ENCODE measurements around the gene RAB36. TPM values are rescaled to one million over a fixed set of nuclear protein-coding genes. Genes with fewer than 3 reads are reported as not detected.

RAB36 gene
- total RNA-seq, 4 donors from 2014 or later: 1.0 to 2.5 (median 1.7) TPM; not detected in 1

DNA sequence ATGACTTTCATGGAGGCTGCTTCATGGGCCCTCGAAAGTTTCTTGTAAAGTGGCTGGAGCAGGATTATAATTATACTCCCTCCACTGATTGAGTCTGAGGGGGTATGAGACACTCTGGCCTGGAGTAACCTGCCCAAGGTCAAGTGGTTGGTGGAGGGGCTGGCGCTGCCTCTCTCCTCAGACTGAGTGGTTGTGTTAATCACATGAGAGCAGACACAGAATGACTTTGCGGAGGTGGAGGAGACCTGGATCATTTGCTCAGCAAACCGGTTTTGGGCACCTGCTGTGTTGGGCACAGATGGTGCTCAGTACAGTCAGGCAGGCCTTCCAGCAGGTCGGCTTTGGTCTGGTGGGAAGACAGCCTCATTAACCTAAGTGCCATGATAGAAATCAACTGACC lies 46.9 kb downstream of the RAB36 start:
- H3K36me3 ChIP-seq: no peaks in the 10 kb centered on the region
- H3K27me3 ChIP-seq: no peaks in the 10 kb centered on the region
- no peaks in the 10 kb centered on the region for H3K9me3 ChIP-seq
- H3K27ac ChIP-seq: no peak overlapping the region
- no peaks in the 10 kb centered on the region for H3K4me1 ChIP-seq
- no peak overlapping the region for H3K4me3 ChIP-seq
- no peak for DNase-seq
- TF ChIP-seq POLR2A (IDR thresholded peaks at IDR 0.05): no peak
- TF ChIP-seq CTCF (IDR thresholded peaks at IDR 0.05): no peak

DNA sequence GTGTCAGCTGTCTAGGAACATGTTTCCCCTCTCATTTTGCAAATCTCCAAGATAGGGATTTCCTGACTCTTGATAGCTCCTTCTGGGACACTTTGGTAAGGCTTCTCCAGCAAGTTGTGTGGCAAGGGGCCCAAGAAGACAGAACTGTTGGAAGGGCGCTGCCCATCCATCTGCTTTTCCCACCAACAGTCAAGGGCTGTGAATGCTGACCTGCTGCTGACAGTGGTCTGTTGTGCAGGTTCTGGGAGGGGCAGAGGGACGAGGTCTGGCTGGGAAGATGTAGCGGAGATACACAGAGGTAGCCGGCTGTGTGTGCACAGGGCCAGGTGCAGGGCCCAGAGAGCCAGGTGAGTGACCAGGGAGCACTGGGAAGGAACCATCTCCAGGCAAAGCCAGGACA lies 47.3 kb downstream of the RAB36 start:
- Histone ChIP-seq H3K27me3 (no peaks in the 10 kb centered on the region), H3K9me3 (no peaks in the 10 kb centered on the region), H3K4me3 (no peak overlapping the region), H3K27ac (no peak overlapping the region), H3K4me1 (no peaks in the 10 kb centered on the region), H3K36me3 (no peaks in the 10 kb centered on the region)
- TF ChIP-seq POLR2A (IDR thresholded peaks at IDR 0.05): no peak
- no peak for TF ChIP-seq CTCF (IDR thresholded peaks at IDR 0.05)
- no peak for DNase-seq

DNA sequence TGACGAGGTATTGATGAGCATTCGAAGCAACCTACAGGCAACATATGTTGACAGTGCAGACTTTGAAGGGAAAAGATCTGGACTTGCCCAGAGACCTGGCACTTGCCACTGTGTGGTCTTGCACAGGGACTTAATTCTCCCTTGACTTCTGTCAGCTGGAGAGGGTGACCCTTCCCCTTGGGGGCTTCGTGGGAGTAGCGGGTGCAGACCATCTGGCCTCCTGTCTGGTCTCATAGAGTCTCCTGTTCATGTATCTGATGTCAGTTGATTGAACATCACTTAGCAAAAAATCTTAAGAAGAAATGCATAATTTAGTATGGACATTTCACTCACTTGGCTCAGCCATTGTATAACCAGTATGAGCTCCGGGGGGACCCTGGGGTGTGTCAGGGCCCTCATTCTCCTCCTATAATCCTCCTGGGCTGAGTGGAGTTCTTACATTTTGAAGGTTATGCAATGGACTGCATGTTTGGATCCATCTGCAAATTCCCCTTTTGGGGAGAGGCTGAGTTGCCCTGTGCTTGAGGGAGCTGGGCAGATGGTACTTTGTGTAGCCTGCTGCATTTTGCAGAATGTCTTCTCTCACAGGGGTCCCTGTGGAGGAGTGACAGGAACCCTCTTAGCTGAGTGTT lies 48.0 kb downstream of the RAB36 start:
- H3K4me1 ChIP-seq: no peaks in the 10 kb centered on the region
- H3K4me3 ChIP-seq: no peak overlapping the region
- H3K27me3 ChIP-seq: no peaks in the 10 kb centered on the region
- H3K9me3 ChIP-seq: no peaks in the 10 kb centered on the region
- no peak for DNase-seq
- H3K36me3 ChIP-seq: no peaks in the 10 kb centered on the region
- TF ChIP-seq CTCF (IDR thresholded peaks at IDR 0.05): no peak
- TF ChIP-seq POLR2A (IDR thresholded peaks at IDR 0.05): no peak
- H3K27ac ChIP-seq: no peak overlapping the region

GRCh38 chr22:23193882-23194281 lies 48.6 kb downstream of the RAB36 start:
- Histone ChIP-seq H3K4me1 (no peaks in the 10 kb centered on the region), H3K27ac (no peak overlapping the region)

DNA sequence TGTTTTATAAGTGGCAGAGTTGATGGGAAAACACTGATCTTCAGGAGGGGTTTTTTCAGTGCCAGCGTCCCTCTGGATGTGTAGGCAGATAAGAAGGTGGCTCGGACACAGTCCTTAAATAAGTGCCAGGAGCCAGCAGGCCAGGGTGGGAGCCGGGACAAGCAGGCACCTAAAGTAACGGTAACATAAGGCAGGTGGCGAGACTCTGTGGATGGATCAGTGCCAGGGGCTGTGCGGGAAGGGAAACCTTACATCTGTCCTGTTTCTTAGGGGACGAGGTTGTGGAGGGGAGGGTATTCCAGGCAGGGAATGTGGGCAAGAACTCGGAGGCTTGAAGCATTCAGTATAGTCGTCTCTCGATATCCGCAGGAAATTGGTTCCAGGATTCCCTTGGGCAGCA lies 50.9 kb downstream of the RAB36 start:
- DNase-seq: no peak
- H3K4me1 ChIP-seq: no peaks in the 10 kb centered on the region
- no peaks in the 10 kb centered on the region for H3K36me3 ChIP-seq
- no peak overlapping the region for H3K27ac ChIP-seq
- H3K4me3 ChIP-seq: no peak overlapping the region
- no peaks in the 10 kb centered on the region for H3K27me3 ChIP-seq
- TF ChIP-seq CTCF (IDR thresholded peaks at IDR 0.05) (no peak), POLR2A (IDR thresholded peaks at IDR 0.05) (no peak)
- H3K9me3 ChIP-seq: no peaks in the 10 kb centered on the region

More at GRCh38 chr22:23193882-23194281, 48.6 kb downstream of the RAB36 start:
- no peaks in the 10 kb centered on the region for H3K9me3 ChIP-seq
- TF ChIP-seq POLR2A (IDR thresholded peaks at IDR 0.05): no peak
- TF ChIP-seq CTCF (IDR thresholded peaks at IDR 0.05): no peak
- H3K36me3 ChIP-seq: no peaks in the 10 kb centered on the region
- no peak overlapping the region for H3K4me3 ChIP-seq
- no peak for DNase-seq
- no peaks in the 10 kb centered on the region for H3K27me3 ChIP-seq

DNA sequence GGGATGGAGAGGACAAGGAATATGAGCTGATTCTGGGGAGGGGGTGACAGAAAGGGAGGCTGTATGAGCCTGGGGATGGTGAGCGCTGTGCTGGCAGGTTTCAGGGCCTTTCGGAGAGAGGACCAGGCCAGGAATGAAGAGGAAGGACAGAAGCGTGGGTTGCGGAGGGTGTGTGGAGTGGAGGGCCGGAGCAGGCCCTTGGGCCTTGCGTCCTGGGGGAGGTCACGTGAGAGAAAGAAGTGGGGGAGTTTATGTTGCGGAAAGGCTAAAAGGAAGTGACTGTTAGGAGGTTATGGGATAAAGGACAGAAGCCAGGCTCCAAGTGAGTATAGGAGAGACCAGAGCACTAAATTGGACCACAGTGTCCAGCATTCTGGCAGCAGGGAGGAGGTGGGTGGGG lies 52.6 kb downstream of the RAB36 start:
- no peak for DNase-seq
- no peak overlapping the region for H3K4me3 ChIP-seq
- H3K27ac ChIP-seq: no peak overlapping the region
- no peaks in the 10 kb centered on the region for H3K9me3 ChIP-seq
- TF ChIP-seq POLR2A (IDR thresholded peaks at IDR 0.05) (no peak), CTCF (IDR thresholded peaks at IDR 0.05) (no peak)
- H3K27me3 ChIP-seq: no peaks in the 10 kb centered on the region
- no peaks in the 10 kb centered on the region for H3K36me3 ChIP-seq
- no peaks in the 10 kb centered on the region for H3K4me1 ChIP-seq
